Trophoblast cell (in vitro differentiated cells and primary cell): ENCODE data around the gene ZDHHC14.

Experiments used
- DNase-seq, 2 donors: peaks; one replicate each; pipeline ENCODE4 v3.0.0-alpha.2; 2016
- H2AFZ ChIP-seq: 2 replicates; pipeline ENCODE4 v1.6.1; 2013; ENCODE audit warnings: low read length, moderate library complexity, mild to moderate bottlenecking; ENCODE audit not compliant: insufficient read depth, poor library complexity
- H2AK5ac ChIP-seq: 2 replicates; pipeline ENCODE4 v1.6.1; 2013; ENCODE audit warnings: mild to moderate bottlenecking, low read length
- H2BK120ac ChIP-seq: 2 replicates; pipeline ENCODE4 v1.6.1; 2013; ENCODE audit warnings: low read length, mild to moderate bottlenecking, moderate library complexity; ENCODE audit not compliant: insufficient read depth, poor library complexity
- H2BK12ac ChIP-seq: 2 replicates; pipeline ENCODE4 v1.6.1; 2013; ENCODE audit warnings: mild to moderate bottlenecking, low read length, moderate library complexity
- H2BK5ac ChIP-seq: 2 replicates; pipeline ENCODE4 v1.6.1; 2013; ENCODE audit warnings: low read length, low read depth, moderate library complexity, mild to moderate bottlenecking; ENCODE audit not compliant: poor library complexity
- H3K14ac ChIP-seq: 2 replicates; pipeline ENCODE4 v1.6.1; 2013; ENCODE audit warnings: mild to moderate bottlenecking, low read length
- H3K18ac ChIP-seq: 2 replicates; pipeline ENCODE4 v1.6.1; 2013; ENCODE audit warnings: mild to moderate bottlenecking, low read length
- H3K23ac ChIP-seq: 2 replicates; pipeline ENCODE4 v1.6.1; 2013; ENCODE audit warnings: low read length
- H3K27ac ChIP-seq: 2 replicates; pipeline ENCODE4 v1.5.1; 2013; ENCODE audit warnings: low read depth, mild to moderate bottlenecking, inconsistent platforms, low read length, moderate library complexity
- H3K27me3 ChIP-seq: 2 replicates; pipeline ENCODE4 v1.6.1; 2013; ENCODE audit warnings: inconsistent platforms, mild to moderate bottlenecking, low read length, moderate library complexity; ENCODE audit not compliant: insufficient read depth
- H3K36me3 ChIP-seq, 2 experiments: 1 replicate in 1 of 2; 2 replicates in 1 of 2; pipeline ENCODE4 v1.6.1; 2013; ENCODE audit warnings: low read length in 2 of 2, mild to moderate bottlenecking in 2 of 2, moderate library complexity in 1 of 2; ENCODE audit not compliant: insufficient read depth in 2 of 2, control insufficient read depth in 1 of 2
- H3K4ac ChIP-seq: 2 replicates; pipeline ENCODE4 v1.6.1; 2013; ENCODE audit warnings: low read depth, mild to moderate bottlenecking, low read length, moderate library complexity
- H3K4me1 ChIP-seq, 2 experiments: 1 replicate in 1 of 2; 2 replicates in 1 of 2; pipeline ENCODE4 v1.6.1; 2013; ENCODE audit warnings: low read length in 2 of 2, mild to moderate bottlenecking in 2 of 2, moderate library complexity in 1 of 2; ENCODE audit not compliant: insufficient read depth in 2 of 2, control insufficient read depth in 1 of 2
- H3K4me2 ChIP-seq: 2 replicates; pipeline ENCODE4 v1.6.1; 2013; ENCODE audit warnings: inconsistent platforms, mild to moderate bottlenecking, low read length, moderate library complexity
- H3K4me3 ChIP-seq: 2 replicates; pipeline ENCODE4 v1.5.1; 2013; ENCODE audit warnings: mild to moderate bottlenecking, low read depth, low read length, inconsistent platforms
- H3K79me1 ChIP-seq: one replicate; pipeline ENCODE4 v1.6.1; 2013; ENCODE audit warnings: low read length
- H3K79me2 ChIP-seq: 2 replicates; pipeline ENCODE4 v1.6.1; 2013; ENCODE audit warnings: low read length, mild to moderate bottlenecking; ENCODE audit not compliant: control insufficient read depth, insufficient read depth, poor library complexity
- H3K9ac ChIP-seq: 2 replicates; pipeline ENCODE4 v1.6.1; 2013; ENCODE audit warnings: mild to moderate bottlenecking, low read length
- H3K9me3 ChIP-seq: 2 replicates; pipeline ENCODE4 v1.6.1; 2013; ENCODE audit warnings: low read depth, mild to moderate bottlenecking, control low read depth, inconsistent platforms, low read length; ENCODE audit not compliant: insufficient read depth
- H4K12ac ChIP-seq: 2 replicates; pipeline ENCODE4 v1.6.1; 2013; ENCODE audit warnings: low read depth, mild to moderate bottlenecking, low read length, moderate library complexity
- H4K8ac ChIP-seq: 2 replicates; pipeline ENCODE4 v1.6.1; 2013; ENCODE audit warnings: low read depth, mild to moderate bottlenecking, low read length, moderate library complexity
- H4K91ac ChIP-seq: one replicate; pipeline ENCODE4 v1.6.1; 2013; ENCODE audit warnings: low read depth, mild to moderate bottlenecking, low read length, moderate library complexity
- WGBS: extraction: QIAGEN DNeasy Blood & Tissue Kit; methylation state at CpG from one replicate; pipeline ENCODE4 v1.1.7; 2013; ENCODE audit warnings: missing lambda C conversion rate; ENCODE audit not compliant: insufficient read length, insufficient coverage; ENCODE audit errors: extremely low coverage; 5-methylcytosine and 5-hydroxymethylcytosine counted together

ZDHHC14 gene

DNA sequence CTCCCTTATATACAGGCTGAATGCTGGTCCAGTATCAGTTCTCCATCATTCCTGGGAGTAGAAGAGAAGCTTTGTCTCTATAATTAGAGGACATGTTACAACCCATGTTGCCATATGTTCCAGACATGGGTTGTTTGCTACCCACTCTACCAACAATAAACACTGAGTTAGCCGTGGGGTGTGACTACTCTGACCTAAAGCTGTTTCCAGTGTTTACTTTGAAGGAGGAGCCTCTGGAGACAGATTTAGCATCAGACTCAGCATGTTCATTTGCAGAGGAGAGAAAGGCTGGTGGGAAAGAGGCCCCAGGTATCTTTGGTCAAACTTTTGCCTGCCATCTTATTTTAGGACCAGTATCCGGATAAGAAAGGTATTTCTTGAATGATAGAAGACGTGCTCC is 284.2 kb downstream of the ZDHHC14 start:
- whole genome bisulfite sequencing = no CpG with 5 or more reads among the region's 3 CpGs
- Histone ChIP-seq H3K79me2 (no peaks in the 10 kb centered on the region), H3K79me1 (peaks cover 2% of the 10 kb centered on the region)

DNA sequence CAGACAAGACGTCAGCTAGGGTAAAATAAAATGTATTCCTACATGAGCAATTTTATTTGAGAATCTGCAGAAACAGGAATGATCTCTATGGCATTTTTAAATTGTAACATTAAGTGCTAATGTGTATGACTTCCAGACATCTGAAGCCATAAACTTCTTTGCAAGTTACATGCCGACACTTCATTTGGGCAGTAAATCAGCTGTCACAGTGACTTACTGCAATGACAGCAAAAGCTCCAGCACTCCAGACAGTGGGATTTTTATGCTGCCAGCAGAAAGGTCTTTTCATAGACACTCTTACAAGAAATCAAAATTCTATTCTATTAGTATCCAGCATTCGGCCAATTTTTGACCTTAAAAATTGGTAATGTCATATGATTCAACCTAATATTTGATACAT is 285.7 kb downstream of the ZDHHC14 start:
- Histone ChIP-seq H3K23ac (no peak overlapping the region), H3K79me2 (no peaks in the 10 kb centered on the region), H3K4ac (no peak overlapping the region), H3K18ac (no peak overlapping the region), H3K4me3 (no peak overlapping the region), H3K36me3 (no peaks in the 10 kb centered on the region), H2AFZ (no peak overlapping the region), H3K27ac (no peak overlapping the region), H2BK12ac (no peak overlapping the region), H4K91ac (no peak overlapping the region), H4K8ac (no peak overlapping the region), H3K79me1 (peaks cover 2% of the 10 kb centered on the region), H3K14ac (no peak overlapping the region), H3K4me2 (no peak overlapping the region), H3K27me3 (no peaks in the 10 kb centered on the region), H3K9me3 (no peaks in the 10 kb centered on the region), H3K4me1 (no peaks in the 10 kb centered on the region), H4K12ac (no peak overlapping the region), H3K9ac (no peak overlapping the region), H2AK5ac (no peak overlapping the region), H2BK120ac (no peak overlapping the region), H2BK5ac (no peak overlapping the region)
- no peak for DNase-seq
- no CpG with 5 or more reads among the region's 3 CpGs for WGBS

More for the DNA sequence above, 284.2 kb downstream of the ZDHHC14 start:
- Histone ChIP-seq H3K27ac (no peak overlapping the region), H2BK12ac (no peak overlapping the region), H3K4me1 (no peaks in the 10 kb centered on the region), H4K91ac (no peak overlapping the region), H3K4me3 (no peak overlapping the region), H3K4me2 (no peak overlapping the region), H2BK5ac (no peak overlapping the region), H2AFZ (no peak overlapping the region), H2AK5ac (no peak overlapping the region), H4K12ac (no peak overlapping the region), H3K9me3 (no peaks in the 10 kb centered on the region), H3K4ac (no peak overlapping the region), H3K9ac (no peak overlapping the region), H3K23ac (no peak overlapping the region), H3K14ac (no peak overlapping the region), H4K8ac (no peak overlapping the region), H3K18ac (no peak overlapping the region), H2BK120ac (no peak overlapping the region), H3K27me3 (no peaks in the 10 kb centered on the region), H3K36me3 (no peaks in the 10 kb centered on the region)
- no peak for DNase-seq

DNA sequence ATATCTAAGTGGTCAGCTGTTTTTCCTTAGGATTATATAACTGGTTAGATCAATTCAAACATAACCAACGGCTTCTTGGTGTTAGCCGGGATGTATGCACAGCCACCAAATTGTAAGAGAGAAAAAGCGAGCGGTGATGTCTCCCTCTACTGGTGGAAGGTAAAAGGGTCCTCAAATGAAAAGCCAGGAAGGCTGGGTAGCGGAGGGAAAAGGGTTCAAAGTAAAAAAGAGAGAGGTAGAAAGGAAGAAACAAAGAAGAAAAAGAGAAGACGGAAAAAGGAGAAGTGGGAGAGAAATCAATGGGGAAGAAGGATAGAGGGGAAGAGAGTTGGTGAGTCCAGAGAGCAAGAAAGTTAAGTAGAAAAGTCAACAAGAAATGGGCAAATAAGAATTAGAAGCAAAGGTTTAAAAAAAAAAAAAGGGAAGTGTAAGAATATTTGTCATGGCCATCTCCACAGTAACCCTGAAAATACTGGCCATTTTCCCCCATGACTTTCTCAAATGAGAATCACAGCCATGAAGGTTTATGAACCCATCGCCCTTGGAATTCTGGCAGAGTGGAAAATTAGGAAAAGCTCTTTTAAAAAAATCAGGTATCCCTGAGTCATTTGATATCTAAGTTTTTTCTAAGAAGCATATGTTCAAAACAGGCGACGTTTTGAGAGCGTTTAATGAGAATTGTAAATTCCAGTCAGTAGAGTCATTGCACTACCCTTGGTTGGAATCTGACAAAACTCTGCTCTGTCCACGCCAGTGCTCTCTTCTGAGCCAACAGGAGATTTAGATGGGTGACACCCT is 286.4 kb downstream of the ZDHHC14 start:
- no peak overlapping the region for H3K4ac ChIP-seq
- no peak overlapping the region for H4K8ac ChIP-seq
- DNase-seq = peak; percentile 37 to 83
- H2AFZ ChIP-seq = no peak overlapping the region
- peaks cover 2% of the 10 kb centered on the region for H3K79me1 ChIP-seq
- no CpG with 5 or more reads among the region's 11 CpGs for WGBS
- no peak overlapping the region for H3K9ac ChIP-seq
- H3K23ac ChIP-seq = no peak overlapping the region
- H2AK5ac ChIP-seq = no peak overlapping the region
- no peaks in the 10 kb centered on the region for H3K4me1 ChIP-seq
- no peak overlapping the region for H2BK12ac ChIP-seq
- no peak overlapping the region for H3K4me3 ChIP-seq
- no peaks in the 10 kb centered on the region for H3K27me3 ChIP-seq
- no peak overlapping the region for H4K91ac ChIP-seq
- no peaks in the 10 kb centered on the region for H3K79me2 ChIP-seq
- no peak overlapping the region for H3K27ac ChIP-seq
- no peak overlapping the region for H4K12ac ChIP-seq
- no peaks in the 10 kb centered on the region for H3K36me3 ChIP-seq
- no peak overlapping the region for H3K4me2 ChIP-seq
- no peak overlapping the region for H3K18ac ChIP-seq
- no peak overlapping the region for H2BK5ac ChIP-seq
- H3K9me3 ChIP-seq = no peaks in the 10 kb centered on the region
- no peak overlapping the region for H3K14ac ChIP-seq
- no peak overlapping the region for H2BK120ac ChIP-seq

DNA sequence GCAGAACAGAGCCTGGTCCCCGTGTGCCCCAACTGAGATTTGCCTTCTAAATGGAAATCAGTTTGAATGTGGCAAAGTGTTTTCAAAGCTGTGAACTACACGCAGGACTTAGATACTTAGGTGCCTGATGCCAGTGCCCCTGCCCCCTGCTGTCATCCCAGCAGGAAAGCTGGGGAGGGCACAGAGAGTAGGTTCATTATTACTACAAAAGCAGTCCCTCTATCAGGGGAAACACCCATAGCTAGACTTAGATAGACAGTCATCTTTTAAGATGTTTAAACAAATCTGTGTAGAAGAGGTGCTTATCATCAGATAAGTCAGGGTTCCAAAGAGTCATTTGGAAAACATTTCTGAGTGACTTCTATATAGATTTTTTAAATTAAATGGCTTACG is 287.0 kb downstream of the ZDHHC14 start:
- no CpG with 5 or more reads among the region's 3 CpGs for WGBS
- H2BK5ac ChIP-seq = no peak overlapping the region
- H3K9me3 ChIP-seq = peaks cover 2% of the 10 kb centered on the region
- no peak overlapping the region for H2BK120ac ChIP-seq
- H3K14ac ChIP-seq = no peak overlapping the region
- no peak overlapping the region for H2AFZ ChIP-seq
- no peak overlapping the region for H3K18ac ChIP-seq
- no peak overlapping the region for H4K8ac ChIP-seq
- no peak overlapping the region for H3K4me2 ChIP-seq
- no peak overlapping the region for H2AK5ac ChIP-seq
- DNase-seq = no peak
- no peaks in the 10 kb centered on the region for H3K4me1 ChIP-seq
- no peaks in the 10 kb centered on the region for H3K36me3 ChIP-seq
- H3K4me3 ChIP-seq = no peak overlapping the region
- no peak overlapping the region for H3K4ac ChIP-seq
- H3K27me3 ChIP-seq = no peaks in the 10 kb centered on the region
- peaks cover 2% of the 10 kb centered on the region for H3K79me1 ChIP-seq
- H3K23ac ChIP-seq = no peak overlapping the region
- no peak overlapping the region for H3K9ac ChIP-seq
- no peaks in the 10 kb centered on the region for H3K79me2 ChIP-seq
- no peak overlapping the region for H3K27ac ChIP-seq
- H4K12ac ChIP-seq = no peak overlapping the region
- no peak overlapping the region for H2BK12ac ChIP-seq
- H4K91ac ChIP-seq = no peak overlapping the region
